Prostate gland (tissue), 2 donors: ENCODE measurements around the gene ADAMTS12. TPM values are rescaled to one million over a fixed set of nuclear protein-coding genes. Genes with fewer than 3 reads are reported as not detected.
"Not testable (repeated sequence)": the region's sequence is repeated elsewhere in the genome, so short reads cannot be mapped to it uniquely, and the experiment has no call there.

ENCODE experiments used
- DNase-seq: peaks from one replicate; pipeline ENCODE4 v3.0.0-alpha.2; 2019; ENCODE audit warnings: low spot score
- H3K27ac ChIP-seq, 2 donors: fragments of 200-600 bp; sonication (generic); 2 replicates each; pipeline ENCODE4 v1.5.1; 2017 to 2019
- H3K27me3 ChIP-seq: fragments of 200-600 bp; sonication (generic); replicated peaks from 2 replicates; pipeline ENCODE4 v1.5.1; 2019; ENCODE audit not compliant: insufficient read depth
- H3K36me3 ChIP-seq, 2 donors: fragments of 200-600 bp; sonication (generic); 1 replicate in 1 of 2; 2 replicates in 1 of 2; pipeline versions ENCODE4 v1.5.1 to v1.8.1; 2017 to 2019
- H3K4me1 ChIP-seq: fragments of 200-600 bp; sonication (generic); replicated peaks from 2 replicates; pipeline ENCODE4 v1.5.1; 2019
- H3K4me3 ChIP-seq, 2 donors: fragments of 200-600 bp; sonication (generic); 2 replicates each; pipeline ENCODE4 v1.5.1; 2017 to 2019
- H3K9me3 ChIP-seq: fragments of 200-600 bp; sonication (generic); 2 replicates; pipeline ENCODE4 v1.5.1; 2017
- CTCF ChIP-seq, 4 experiments: fragments of 200-600 bp in 2 of 4; fragments of 450-650 bp in 2 of 4; sonication (generic) in 2 of 4; IDR thresholded peaks; 1 replicate in 3 of 4; 2 replicates in 1 of 4; pipeline ENCODE4 v1.5.1; 2016 to 2019; ENCODE audit warnings: antibody characterized with exemption in 4 of 4, mild to moderate bottlenecking in 2 of 4, moderate library complexity in 2 of 4
- POLR2A ChIP-seq: fragments of 450-650 bp; IDR thresholded peaks from one replicate; pipeline ENCODE4 v1.6.1; 2016; ENCODE audit warnings: antibody characterized with exemption, mild to moderate bottlenecking
- POLR2AphosphoS5 ChIP-seq: sonication (generic); formaldehyde crosslinking; IDR thresholded peaks from one replicate; pipeline ENCODE4 v1.6.1; 2017; ENCODE audit warnings: antibody characterized with exemption
- WGBS: methylation state at CpG from one replicate; pipeline ENCODE4 v1.1.5; 2018; 5-methylcytosine and 5-hydroxymethylcytosine counted together
- intact Hi-C: fragments of 100-400 bp; cut with DNase I; formaldehyde crosslinking; loops from one replicate; pipeline ENCODE4 v1.14.2; 2022
- total RNA-seq, 2 donors: library from RNA; depleted of rRNA; stranded (reverse); fragments of >200 nt; gene quantifications; one replicate each; pipeline ENCODE4 v1.1.0, GENCODE V29; 2016

The ADAMTS12 gene
- total RNA-seq, 2 donors from 2014 or later: 0.09 to 3.7 TPM

- H3K36me3 ChIP-seq: no peaks in the 10 kb centered on the region
- H3K27ac ChIP-seq: no peak overlapping the region
- TF ChIP-seq POLR2A (no peak), CTCF (IDR thresholded peaks at IDR 0.05) (no peak), POLR2AphosphoS5 (no peak)
- no peaks in the 10 kb centered on the region for H3K9me3 ChIP-seq
- WGBS: 36% methylated on average over 4 of the region's 4 CpGs
- intact Hi-C loops: no loop called here
- no peak overlapping the region for H3K4me3 ChIP-seq
- DNase-seq: no peak
- no peaks in the 10 kb centered on the region for H3K27me3 ChIP-seq
- H3K4me1 ChIP-seq: no peaks in the 10 kb centered on the region
Observed at GRCh38 chr5:33526755-33527154, 365.0 kb downstream of the ADAMTS12 start.

GRCh38 chr5:33524476-33524875, 367.3 kb downstream of the ADAMTS12 start:
- Histone ChIP-seq H3K9me3 (no peaks in the 10 kb centered on the region), H3K4me3 (no peak overlapping the region), H3K4me1 (no peaks in the 10 kb centered on the region), H3K27ac (no peak overlapping the region), H3K36me3 (no peaks in the 10 kb centered on the region), H3K27me3 (no peaks in the 10 kb centered on the region)
- TF ChIP-seq CTCF (IDR thresholded peaks at IDR 0.05): no peak
- TF ChIP-seq POLR2AphosphoS5: no peak
- TF ChIP-seq POLR2A: no peak
- DNase-seq: no peak
- intact Hi-C loops: no loop called here
- WGBS: 96% methylated on average over 2 of the region's 2 CpGs

- TF ChIP-seq POLR2AphosphoS5: no peak
- TF ChIP-seq CTCF (IDR thresholded peaks at IDR 0.05): no peak
- TF ChIP-seq POLR2A: no peak
- intact Hi-C loops: no loop called here
- H3K9me3 ChIP-seq: no peaks in the 10 kb centered on the region
- no peak for DNase-seq
- 94% methylated on average over 2 of the region's 2 CpGs for WGBS
- no peaks in the 10 kb centered on the region for H3K27me3 ChIP-seq
- H3K36me3 ChIP-seq: no peaks in the 10 kb centered on the region
- no peaks in the 10 kb centered on the region for H3K4me1 ChIP-seq
- no peak overlapping the region for H3K27ac ChIP-seq
- H3K4me3 ChIP-seq: no peak overlapping the region
Observed at GRCh38 chr5:33523208-33523771, 368.5 kb downstream of the ADAMTS12 start.

DNA sequence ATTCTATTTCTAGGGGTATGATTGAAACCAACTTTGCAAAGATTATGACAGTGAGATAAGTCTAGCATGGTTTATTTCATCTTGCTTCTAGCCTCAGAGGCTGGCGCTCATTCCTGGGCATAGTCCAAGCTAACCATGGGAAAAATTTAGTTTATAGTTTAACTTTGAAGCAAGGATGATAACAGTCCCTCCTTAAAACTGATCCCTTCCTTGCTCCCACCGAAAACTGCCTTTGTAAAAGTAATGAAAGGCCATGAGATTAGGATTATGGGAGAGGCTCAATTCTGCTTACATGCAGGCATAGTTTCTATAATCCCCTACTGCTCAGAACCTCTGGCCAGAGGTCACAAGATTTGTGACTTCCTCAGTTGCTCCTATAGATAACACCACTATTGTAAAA, 375.4 kb downstream of the ADAMTS12 start:
- Histone ChIP-seq H3K9me3 (no peaks in the 10 kb centered on the region), H3K36me3 (no peaks in the 10 kb centered on the region), H3K27ac (no peak overlapping the region), H3K4me1 (no peaks in the 10 kb centered on the region), H3K4me3 (no peak overlapping the region), H3K27me3 (no peaks in the 10 kb centered on the region)
- DNase-seq: no peak
- WGBS: 71% methylated on average over 2 of the region's 2 CpGs
- intact Hi-C loops: no loop called here
- TF ChIP-seq POLR2A (no peak), POLR2AphosphoS5 (no peak), CTCF (IDR thresholded peaks at IDR 0.05) (no peak)

GRCh38 chr5:33515366-33515765, 376.4 kb downstream of the ADAMTS12 start:
- H3K4me3 ChIP-seq, intact Hi-C loops, H3K36me3 ChIP-seq, H3K27ac ChIP-seq, H3K27me3 ChIP-seq, H3K9me3 ChIP-seq, DNase-seq, H3K4me1 ChIP-seq: not testable (repeated sequence)
- WGBS: 95% methylated on average over 21 of the region's 32 CpGs
